GM18873 (cell line): ENCODE measurements around the gene TMED3.
"Not testable (repeated sequence)": the region's sequence is repeated elsewhere in the genome, so short reads cannot be mapped to it uniquely, and the experiment has no call there.

Experiments used
- ATAC-seq: cut with Tn5 transposase; IDR thresholded peaks from one replicate; pipeline ENCODE4 v1.9.1; 2021; ENCODE audit warnings: mild to moderate bottlenecking, moderate library complexity, moderate number of reproducible peaks; ENCODE audit not compliant: unreplicated experiment, low FRiP score

TMED3 gene

GRCh38 chr15:79315623-79316328, 4.9 kb downstream of the TMED3 start:
- no peak for ATAC-seq

- ATAC-seq = no peak
Observed at GRCh38 chr15:79316864-79317263, 6.0 kb downstream of the TMED3 start.

- ATAC-seq = not testable (repeated sequence)
Observed at GRCh38 chr15:79319973-79320372, 9.1 kb downstream of the TMED3 start.

GRCh38 chr15:79321876-79322275, 11.0 kb downstream of the TMED3 start:
- ATAC-seq = no peak

GRCh38 chr15:79322306-79322705, 11.4 kb downstream of the TMED3 start:
- ATAC-seq = no peak

GRCh38 chr15:79322945-79323344, 12.0 kb downstream of the TMED3 start:
- ATAC-seq = no peak

GRCh38 chr15:79329171-79329611, 18.3 kb downstream of the TMED3 start:
- ATAC-seq = no peak

GRCh38 chr15:79332824-79333510, 22.1 kb downstream of the TMED3 start:
- no peak for ATAC-seq

GRCh38 chr15:79337591-79337990, 26.7 kb downstream of the TMED3 start:
- no peak for ATAC-seq

GRCh38 chr15:79339588-79340314, 28.8 kb downstream of the TMED3 start:
- no peak for ATAC-seq

- no peak for ATAC-seq
Observed at GRCh38 chr15:79340315-79340602, 29.3 kb downstream of the TMED3 start.

GRCh38 chr15:79341396-79341795, 30.5 kb downstream of the TMED3 start:
- ATAC-seq = no peak

GRCh38 chr15:79349525-79349924, 38.6 kb downstream of the TMED3 start:
- no peak for ATAC-seq

GRCh38 chr15:79352206-79352605, 41.3 kb downstream of the TMED3 start:
- no peak for ATAC-seq

- no peak for ATAC-seq
Observed at GRCh38 chr15:79357566-79357965, 46.7 kb downstream of the TMED3 start.

- ATAC-seq = no peak
Observed at GRCh38 chr15:79358069-79358468, 47.2 kb downstream of the TMED3 start.

- no peak for ATAC-seq
Observed at GRCh38 chr15:79364571-79365240, 53.8 kb downstream of the TMED3 start.

GRCh38 chr15:79365765-79366164, 54.9 kb downstream of the TMED3 start:
- ATAC-seq = no peak

- ATAC-seq = no peak
Observed at GRCh38 chr15:79366691-79367090, 55.8 kb downstream of the TMED3 start.

GRCh38 chr15:79370716-79371115, 59.8 kb downstream of the TMED3 start:
- ATAC-seq = no peak

- no peak for ATAC-seq
Observed at GRCh38 chr15:79371591-79371990, 60.7 kb downstream of the TMED3 start.
